GM12878 (cell line): ENCODE data around the gene IRF8. TPM values are rescaled to one million over a fixed set of nuclear protein-coding genes. Genes with fewer than 3 reads are reported as not detected.

ENCODE experiments used
- ATAC-seq: fragments of 200-7000 bp; cut with Tn5 transposase; 3 replicates; pipeline ENCODE4 v1.9.1; 2020; ENCODE audit warnings: mild to moderate bottlenecking, moderate library complexity
- BruUV-seq: library from RNA; stranded (reverse); fragments of 400-500 nt; replicated peaks from 2 replicates; lab custom pipeline; 2021; lab: Mats Ljungman, UMichigan
- CTCF ChIA-PET: fragments of 300-600 bp; sonication (Branson Sonifier 250); formaldehyde crosslinking; extraction: SDS; loops from one replicate; lab custom pipeline; 2021; ENCODE audit warnings: inconsistent platforms; lab: Yijun Ruan, JAX
- POLR2A ChIA-PET: fragments of 350-600 bp; formaldehyde crosslinking; extraction: SDS; loops from one replicate; lab custom pipeline; 2021; ENCODE audit warnings: inconsistent platforms; lab: Charles Lee
- RAD21 ChIA-PET: fragments of 300-600 bp; sonication (Branson Sonifier 250); formaldehyde crosslinking; loops from one replicate; lab custom pipeline; 2023; ENCODE audit warnings: antibody characterized with exemption; ENCODE audit not compliant: unreplicated experiment; lab: Charles Lee
- SMC1A ChIA-PET: fragments of 300-600 bp; sonication (Branson Sonifier 250); formaldehyde crosslinking; loops from one replicate; lab custom pipeline; 2023; ENCODE audit not compliant: unreplicated experiment, uncharacterized antibody; lab: Charles Lee
- DNase-seq: peaks from one replicate; pipeline ENCODE4 v3.0.0-alpha.2; 2011; ENCODE audit warnings: low read depth, low spot score
- FAIRE-seq: peaks from 3 replicates; lab custom pipeline; 2011; peaks lifted over from hg19 to GRCh38; lab: Jason Lieb, UNC
- H2AFZ ChIP-seq: 2 replicates; pipeline ENCODE4 v1.6.0; 2011; ENCODE audit warnings: low read depth, low read length, control low read depth; ENCODE audit not compliant: control insufficient read depth
- H3K27ac ChIP-seq: 2 replicates; pipeline ENCODE4 v1.5.1; 2011; ENCODE audit warnings: control low read depth; ENCODE audit not compliant: control insufficient read depth, insufficient read depth
- H3K27me3 ChIP-seq, 2 experiments: replicated peaks in 1 of 2; 2 replicates each; pipeline versions ENCODE4 v1.6.0 to v1.6.1; 2011; ENCODE audit warnings: low read length in 1 of 2; ENCODE audit not compliant: control insufficient read depth in 2 of 2, insufficient read depth in 2 of 2
- H3K36me3 ChIP-seq, 2 experiments: 2 replicates each; pipeline ENCODE4 v1.5.1; 2011; ENCODE audit warnings: low read length in 1 of 2; ENCODE audit not compliant: control insufficient read depth in 2 of 2, insufficient read depth in 2 of 2
- H3K4me1 ChIP-seq: 2 replicates; pipeline ENCODE4 v1.6.1; 2011; ENCODE audit warnings: mild to moderate bottlenecking, low read length, moderate library complexity, mixed read lengths; ENCODE audit not compliant: control insufficient read depth, insufficient read depth
- H3K4me2 ChIP-seq: 2 replicates; pipeline ENCODE4 v1.6.0; 2011; ENCODE audit warnings: control low read depth; ENCODE audit not compliant: control insufficient read depth, insufficient read depth
- H3K4me3 ChIP-seq: fragments of 200-600 bp; sonication (generic); 2 replicates; pipeline ENCODE4 v1.5.1; 2016
- H3K79me2 ChIP-seq: 2 replicates; pipeline ENCODE4 v1.6.0; 2011; ENCODE audit warnings: low read length; ENCODE audit not compliant: control insufficient read depth, insufficient read depth
- H3K9ac ChIP-seq: 2 replicates; pipeline ENCODE4 v1.8.0; 2011; ENCODE audit warnings: low read length, control low read depth, mixed read lengths; ENCODE audit not compliant: control insufficient read depth, insufficient read depth
- H3K9me3 ChIP-seq: replicated peaks from 3 replicates; pipeline ENCODE4 v1.5.1; 2011; ENCODE audit warnings: mild to moderate bottlenecking, low read length; ENCODE audit not compliant: control insufficient read depth, insufficient read depth
- H4K20me1 ChIP-seq: 2 replicates; pipeline ENCODE4 v1.6.0; 2011; ENCODE audit not compliant: control insufficient read depth, insufficient read depth
- BACH1 ChIP-seq: fragments of 450-650 bp; IDR thresholded peaks from 2 replicates; pipeline ENCODE4 v1.6.1; 2017; ENCODE audit warnings: mild to moderate bottlenecking, borderline replicate concordance
- ESRRA ChIP-seq: IDR thresholded peaks from 2 replicates; pipeline ENCODE4 v1.6.1; 2012; ENCODE audit warnings: mild to moderate bottlenecking, low read length, improper control_type of control experiment
- JUND ChIP-seq: IDR thresholded peaks from 2 replicates; pipeline ENCODE4 v1.6.1; 2012; ENCODE audit warnings: low read depth, mild to moderate bottlenecking, low read length, improper control_type of control experiment, moderate library complexity
- MXI1 ChIP-seq: fragments of 150-350 bp; IDR thresholded peaks from 2 replicates; pipeline ENCODE4 v1.6.1; 2011; ENCODE audit warnings: low read depth, mild to moderate bottlenecking, inconsistent platforms, low read length, improper control_type of control experiment
- NFIC ChIP-seq: IDR thresholded peaks from 2 replicates; pipeline ENCODE4 v1.6.1; 2012; ENCODE audit warnings: low read depth, mild to moderate bottlenecking, inconsistent platforms, low read length, moderate library complexity
- PAX5 ChIP-seq: IDR thresholded peaks from 2 replicates; pipeline ENCODE4 v1.6.1; 2011; ENCODE audit warnings: low read depth, low read length, borderline replicate concordance
- POLR2AphosphoS2 ChIP-seq: IDR thresholded peaks from 2 replicates; pipeline ENCODE4 v1.6.1; 2011; ENCODE audit warnings: low read depth, mild to moderate bottlenecking, low read length, improper control_type of control experiment, moderate library complexity
- POU2F2 ChIP-seq: IDR thresholded peaks from 3 replicates; pipeline ENCODE4 v1.6.1; 2011; ENCODE audit warnings: low read depth, mild to moderate bottlenecking, low read length, borderline replicate concordance
- RCOR1 ChIP-seq: conservative IDR thresholded peaks from 2 replicates; pipeline ENCODE4 v1.6.1; 2012; ENCODE audit warnings: low read depth, low read length, improper control_type of control experiment
- SIN3A ChIP-seq: IDR thresholded peaks from 2 replicates; pipeline ENCODE4 v1.6.1; 2012; ENCODE audit warnings: low read depth, low read length, improper control_type of control experiment
- SMC3 ChIP-seq: IDR thresholded peaks from 2 replicates; pipeline ENCODE4 v1.6.1; 2011; ENCODE audit warnings: low read length, improper control_type of control experiment, borderline replicate concordance
- ZNF687 ChIP-seq: fragments of 450-650 bp; IDR thresholded peaks from 2 replicates; pipeline ENCODE4 v1.6.1; 2017; ENCODE audit warnings: mild to moderate bottlenecking, moderate library complexity
- WGBS: methylation state at CpG from one replicate; pipeline ENCODE4 v1.1.6; 2016; ENCODE audit warnings: low lambda C conversion rate; ENCODE audit not compliant: insufficient replicate concordance, insufficient coverage; ENCODE audit errors: missing lambda C conversion rate; 5-methylcytosine and 5-hydroxymethylcytosine counted together
- in situ Hi-C: fragments of 300-500 bp; cut with MboI; formaldehyde crosslinking; loops from 9 replicates; pipeline ENCODE4 v1.14.3; 2018; ENCODE audit warnings: mixed read lengths
- intact Hi-C: fragments of 100-400 bp; cut with micrococcal nuclease; formaldehyde crosslinking; loops from one replicate; pipeline ENCODE4 v1.14.2; 2022; ENCODE audit not compliant: unreplicated experiment
- polyA plus RNA-seq, 11 experiments: library from polyadenylated mRNA; depleted of rRNA in 4 of 11; unstranded in 6 of 11; stranded (reverse) in 5 of 11; fragments of >200 nt; fragmentation: Nextera tagmentation in 4 of 11; fragmentation: Illumina TruSeq in 1 of 11; extraction: Ambion mirVana in 4 of 11; extraction: Trizol in 1 of 11; gene quantifications; 1 replicate in 1 of 11; 2 replicates in 10 of 11; pipeline versions ENCODE4 v1.2.1 to v1.2.3, GENCODE V29; 2011 to 2016; ENCODE audit warnings: inconsistent platforms in 2 of 11, missing spikeins in 2 of 11, low read depth in 1 of 11
- total RNA-seq, 4 experiments: library from RNA; depleted of rRNA in 3 of 4; stranded (reverse); fragments of >200 nt in 3 of 4; fragmentation: Illumina TruSeq in 1 of 4; extraction: Trizol in 1 of 4; gene quantifications; 2 replicates each; pipeline versions ENCODE4 v1.2.1 to v1.2.3, GENCODE V29; 2013 to 2021
- TF ChIP-seq, protein P1 (sequence below): fragments of 450-650 bp; IDR thresholded peaks from 2 replicates; pipeline ENCODE4 v1.6.1; 2017; ENCODE audit warnings: mild to moderate bottlenecking

Gene IRF8
- total and polyA plus RNA-seq, 10 of the 15 experiments (the other 5 are each of a cell fraction or from before 2014, with no cell fraction given), result 17.1 to 237 (median 172) TPM

DNA sequence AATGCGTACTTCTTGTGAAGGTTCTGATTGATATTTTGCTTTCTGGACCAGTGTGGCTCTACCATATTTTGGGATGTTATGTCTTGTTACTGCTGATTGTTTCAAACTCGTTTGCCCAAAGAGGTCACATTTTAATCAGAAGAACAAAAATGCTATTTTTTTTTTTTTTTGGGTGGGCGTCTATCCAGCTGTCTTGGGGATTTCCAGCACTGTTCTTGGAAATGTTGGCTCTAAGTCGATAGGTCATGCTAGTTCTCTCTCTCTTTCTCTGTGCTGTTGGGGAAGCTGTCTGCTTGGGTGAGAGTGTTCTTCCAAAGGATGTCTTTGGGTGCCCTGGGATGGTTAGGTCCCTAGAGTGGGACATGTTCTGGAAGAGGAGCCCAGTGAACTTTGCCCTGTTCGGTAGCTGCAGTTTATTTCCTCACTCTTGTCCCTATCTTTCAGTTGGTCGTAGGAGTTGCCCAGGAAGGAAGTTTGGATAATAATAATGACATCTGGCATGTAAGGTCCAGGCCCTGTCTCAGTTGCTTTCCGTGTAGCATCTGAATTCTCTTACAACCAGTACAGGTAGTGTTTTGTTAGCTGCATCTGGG, 2.9 kb downstream of the IRF8 start (continued):
- TF ChIP-seq, protein P1, sequence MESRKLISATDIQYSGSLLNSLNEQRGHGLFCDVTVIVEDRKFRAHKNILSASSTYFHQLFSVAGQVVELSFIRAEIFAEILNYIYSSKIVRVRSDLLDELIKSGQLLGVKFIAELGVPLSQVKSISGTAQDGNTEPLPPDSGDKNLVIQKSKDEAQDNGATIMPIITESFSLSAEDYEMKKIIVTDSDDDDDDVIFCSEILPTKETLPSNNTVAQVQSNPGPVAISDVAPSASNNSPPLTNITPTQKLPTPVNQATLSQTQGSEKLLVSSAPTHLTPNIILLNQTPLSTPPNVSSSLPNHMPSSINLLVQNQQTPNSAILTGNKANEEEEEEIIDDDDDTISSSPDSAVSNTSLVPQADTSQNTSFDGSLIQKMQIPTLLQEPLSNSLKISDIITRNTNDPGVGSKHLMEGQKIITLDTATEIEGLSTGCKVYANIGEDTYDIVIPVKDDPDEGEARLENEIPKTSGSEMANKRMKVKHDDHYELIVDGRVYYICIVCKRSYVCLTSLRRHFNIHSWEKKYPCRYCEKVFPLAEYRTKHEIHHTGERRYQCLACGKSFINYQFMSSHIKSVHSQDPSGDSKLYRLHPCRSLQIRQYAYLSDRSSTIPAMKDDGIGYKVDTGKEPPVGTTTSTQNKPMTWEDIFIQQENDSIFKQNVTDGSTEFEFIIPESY, result no peak
- TF ChIP-seq, all 136 proteins: peak for 7

- no peak overlapping the region for H2AFZ ChIP-seq
- SMC1A ChIA-PET, result interaction anchor here (0.8 to 14.8 kb wide), 27 partner anchors 11 to 675 kb away, joined by 3 to 289 read pairs (median 5); no protein-coding TSS in a partner anchor
- WGBS, result 1% methylated on average over 20 of the region's 20 CpGs
- H3K4me2 ChIP-seq, result peak overlapping the region; percentile 98
- H3K27ac ChIP-seq, result peak overlapping the region; percentile 89
- DNase-seq, result peak; percentile 92
- POLR2A ChIA-PET, result interaction anchor here (0.5 to 2.7 kb wide), 29 partner anchors 9 to 1303 kb away, joined by 3 to 28 read pairs (median 4); no protein-coding TSS in a partner anchor
- peaks cover 40% of the 10 kb centered on the region for H3K4me1 ChIP-seq
- H3K9me3 ChIP-seq, result no peaks in the 10 kb centered on the region; the same call in 2 of the 3 replicates
- in situ Hi-C loops (loop anchor here (5.0 to 10.0 kb wide), 2 partner anchors 80 to 112 kb away; no protein-coding TSS in a partner anchor), intact Hi-C loops (loop anchor here (1.0 to 2.0 kb wide), 4 partner anchors 34 to 114 kb away; no protein-coding TSS in a partner anchor)
- peak; percentile 94 for FAIRE-seq
- H3K4me3 ChIP-seq, result peak overlapping the region; percentile 99
- no peaks in the 10 kb centered on the region for H3K27me3 ChIP-seq
- no peaks in the 10 kb centered on the region for H4K20me1 ChIP-seq
- H3K36me3 ChIP-seq, result peaks cover 10 to 30% of the 10 kb centered on the region in 2 experiments
- RAD21 ChIA-PET, result interaction anchor here (0.7 to 16.0 kb wide), 27 partner anchors 10 to 346 kb away, joined by 3 to 211 read pairs (median 5); no protein-coding TSS in a partner anchor
- CTCF ChIA-PET, result interaction anchor here (0.8 to 14.0 kb wide), 16 partner anchors 10 to 114 kb away, joined by 3 to 295 read pairs (median 5); no protein-coding TSS in a partner anchor
- H3K9ac ChIP-seq, result peak overlapping the region; percentile 86
- BruUV-seq, result no TSS peak
- peaks cover 95% of the 10 kb centered on the region for H3K79me2 ChIP-seq
- peak; percentile 72 for ATAC-seq
- TF ChIP-seq MXI1, result peak; percentile 82
- TF ChIP-seq ESRRA, result no peak
- TF ChIP-seq JUND, result peak; percentile 30; the same call in 1 of the 2 replicates
- TF ChIP-seq BACH1, result peak; percentile 47; the same call in 1 of the 2 replicates
- TF ChIP-seq RCOR1, result 0 out of 2 replicates have a peak, but pooled peaks have one; percentile 82
- TF ChIP-seq POU2F2, result peak; percentile 73; the same call in 2 of the 3 replicates
- peak; percentile 38; the same call in 1 of the 2 replicates for TF ChIP-seq ZNF687
- peak; percentile 74 for TF ChIP-seq NFIC
- TF ChIP-seq PAX5, result peak; percentile 82; the same call in 1 of the 2 replicates
- TF ChIP-seq SIN3A, result peak; percentile 81; the same call in 1 of the 2 replicates
- TF ChIP-seq POLR2AphosphoS2, result peak; percentile 47
- peak; percentile 11; the same call in 1 of the 2 replicates for TF ChIP-seq SMC3
These were observed 3.6 kb downstream of the IRF8 start for GRCh38 chr16:85902366-85903155.
